ENCODE results near the gene KIF21A. TPM values are rescaled to one million over a fixed set of nuclear protein-coding genes. Genes with fewer than 3 reads are reported as not detected.

KIF21A gene
- total RNA-seq, 1 experiment from 2014 or later, result 29.1 TPM

DNA sequence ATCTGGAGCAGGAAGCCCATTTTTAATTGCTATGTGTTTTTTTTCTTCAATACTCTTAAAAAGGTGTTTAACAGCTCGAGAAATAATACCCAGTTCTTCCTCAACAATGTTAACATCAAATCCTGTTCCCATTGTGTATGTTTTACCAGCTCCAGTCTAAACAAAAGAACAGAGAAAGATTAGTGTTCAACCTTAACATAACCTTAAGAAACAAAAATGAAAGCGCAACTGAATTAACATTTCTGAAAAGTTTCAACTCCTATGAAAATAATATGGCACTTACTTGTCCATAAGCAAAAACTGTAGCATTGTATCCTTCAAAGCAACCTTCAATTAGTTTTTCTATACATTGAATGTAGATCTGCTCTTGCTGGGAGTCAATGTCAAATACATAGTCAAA lies 73.2 kb downstream of the KIF21A start:
- DNase-seq (ENCODE audit: low read depth, low spot score) (no peak), ATAC-seq (no peak)
- no peaks in the 10 kb centered on the region for H3K79me2 ChIP-seq (ENCODE audit: insufficient read depth, low read length)
- intact Hi-C loops (cut with micrococcal nuclease), result no loop called here
- H3K9me2 ChIP-seq (ENCODE audit: insufficient read depth), result no peaks in the 10 kb centered on the region
- no TSS peak for BruUV-seq (replicated peaks)
- H3K4me1 ChIP-seq (ENCODE audit: control insufficient read depth in 1 of 2, insufficient read depth in 2 of 2, low read length in 2 of 2), result peaks cover 0 to 4% of the 10 kb centered on the region in 2 experiments; a peak in 1 of 4 replicates
- ChIA-PET CTCF (no interaction called here), POLR2A (no interaction called here), RAD21 (ENCODE audit: low non-redundant PET in 1 of 2, low total read pairs in 2 of 2, uncharacterized antibody in 2 of 2, unreplicated experiment in 2 of 2) (no interaction called here)
- TF ChIP-seq YY1 (IDR thresholded peaks at IDR 0.05; ENCODE audit: extremely low read depth, insufficient replicate concordance, low read depth, low read length) (no peak), CEBPB (IDR thresholded peaks at IDR 0.05; ENCODE audit: low read depth) (no peak), ATF3 (IDR thresholded peaks at IDR 0.05) (no peak), ZFX (IDR thresholded peaks at IDR 0.05) (no peak), FOSL1 (IDR thresholded peaks at IDR 0.05; ENCODE audit: low read depth) (no peak), RAD21 (IDR thresholded peaks at IDR 0.05; ENCODE audit: low read depth) (no peak), POLR2AphosphoS5 (IDR thresholded peaks at IDR 0.05; ENCODE audit: low read depth, low read length) (no peak), TCF7L2 (IDR thresholded peaks at IDR 0.05; ENCODE audit: borderline replicate concordance, extremely low read depth, insufficient read depth, insufficient read length) (no peak), ELF1 (IDR thresholded peaks at IDR 0.05; ENCODE audit: borderline replicate concordance, low read depth) (no peak), EZH2 (IDR thresholded peaks at IDR 0.05) (no peak), CBX3 (IDR thresholded peaks at IDR 0.05; ENCODE audit: low read depth) (no peak), EGR1 (IDR thresholded peaks at IDR 0.05; ENCODE audit: low read depth) (no peak)
- H3K27ac ChIP-seq (ENCODE audit: low read depth, low read length), result no peak overlapping the region
- H3K9ac ChIP-seq (ENCODE audit: low read length), result no peak overlapping the region
- peaks cover 0 to 3% of the 10 kb centered on the region in 2 experiments; a peak in 1 of 4 replicates for H3K36me3 ChIP-seq (ENCODE audit: control insufficient read depth in 1 of 2, insufficient read depth in 2 of 2, low read length in 2 of 2)
- H3K27me3 ChIP-seq (ENCODE audit: insufficient read depth, low read length), result no peaks in the 10 kb centered on the region
- no peak overlapping the region for H3K4me2 ChIP-seq (ENCODE audit: low read length)
- H4K20me1 ChIP-seq (ENCODE audit: insufficient read depth), result no peaks in the 10 kb centered on the region
- no peak overlapping the region for H3K4me3 ChIP-seq (replicated peaks in 1 of 2; ENCODE audit: low read depth in 1 of 2, low read length in 2 of 2)
- no peaks in the 10 kb centered on the region for H3K9me3 ChIP-seq (ENCODE audit: control insufficient read depth in 1 of 2, insufficient read depth in 1 of 2, low read depth in 1 of 2, low read length in 2 of 2)
- H2AFZ ChIP-seq (ENCODE audit: low read depth, low read length, poor library complexity, severe bottlenecking), result no peak overlapping the region

DNA sequence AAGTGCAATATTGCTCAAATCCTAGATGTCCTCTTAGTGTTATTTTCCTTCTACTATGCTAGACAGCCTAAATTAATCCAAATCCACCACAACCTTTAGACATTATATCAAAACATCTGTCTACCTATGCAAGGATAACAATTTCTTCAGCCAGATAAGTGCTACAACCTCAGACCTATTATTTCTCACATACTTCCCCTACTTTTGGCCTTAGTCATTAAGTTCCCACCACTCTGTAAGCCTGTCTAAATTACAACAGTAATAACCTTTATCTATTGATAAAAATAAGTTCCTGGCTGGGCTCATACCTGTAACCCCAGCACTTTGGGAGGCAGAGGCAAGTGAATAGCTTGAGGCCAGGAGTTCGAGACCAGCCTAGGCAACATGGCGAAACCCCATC lies 74.0 kb downstream of the KIF21A start:
- Histone ChIP-seq H3K4me3 (replicated peaks in 1 of 2; ENCODE audit: low read depth in 1 of 2, low read length in 2 of 2) (no peak overlapping the region), H3K9me3 (ENCODE audit: control insufficient read depth in 1 of 2, insufficient read depth in 1 of 2, low read depth in 1 of 2, low read length in 2 of 2) (no peaks in the 10 kb centered on the region), H4K20me1 (ENCODE audit: insufficient read depth) (no peaks in the 10 kb centered on the region), H3K4me2 (ENCODE audit: low read length) (no peak overlapping the region), H3K9ac (ENCODE audit: low read length) (no peak overlapping the region), H3K79me2 (ENCODE audit: insufficient read depth, low read length) (no peaks in the 10 kb centered on the region), H3K9me2 (ENCODE audit: insufficient read depth) (no peaks in the 10 kb centered on the region), H2AFZ (ENCODE audit: low read depth, low read length, poor library complexity, severe bottlenecking) (no peak overlapping the region), H3K27me3 (ENCODE audit: insufficient read depth, low read length) (no peaks in the 10 kb centered on the region), H3K27ac (ENCODE audit: low read depth, low read length) (no peak overlapping the region), H3K36me3 (ENCODE audit: control insufficient read depth in 1 of 2, insufficient read depth in 2 of 2, low read length in 2 of 2) (peaks cover 0 to 3% of the 10 kb centered on the region in 2 experiments; a peak in 1 of 4 replicates), H3K4me1 (ENCODE audit: control insufficient read depth in 1 of 2, insufficient read depth in 2 of 2, low read length in 2 of 2) (peaks cover 0 to 4% of the 10 kb centered on the region in 2 experiments; a peak in 1 of 4 replicates)
- no peak for TF ChIP-seq CBX3 (IDR thresholded peaks at IDR 0.05; ENCODE audit: low read depth)
- CTCF ChIA-PET, result no interaction called here
- BruUV-seq (replicated peaks), result no TSS peak
- ATAC-seq (no peak), DNase-seq (ENCODE audit: low read depth, low spot score) (no peak)
- POLR2A ChIA-PET, result no interaction called here
- RAD21 ChIA-PET (ENCODE audit: low non-redundant PET in 1 of 2, low total read pairs in 2 of 2, uncharacterized antibody in 2 of 2, unreplicated experiment in 2 of 2), result no interaction called here
- intact Hi-C loops (cut with micrococcal nuclease), result no loop called here

All from HCT116 (cell line).